Caco-2 (cell line): Measurements from ENCODE around the gene TLN1. TPM values are rescaled to one million over a fixed set of nuclear protein-coding genes. Genes with fewer than 3 reads are reported as not detected.

ENCODE experiments used
- BruUV-seq: library from RNA; stranded (reverse); fragments of 400-500 nt; replicated peaks from 2 replicates; lab custom pipeline; 2021; lab: Mats Ljungman, UMichigan
- CTCF ChIA-PET: fragments of 300-600 bp; sonication (Branson Sonifier 250); formaldehyde crosslinking; loops from one replicate; lab custom pipeline; 2022; ENCODE audit warnings: antibody characterized with exemption; lab: Charles Lee
- POLR2A ChIA-PET: fragments of 300-600 bp; sonication (Branson Sonifier 250); formaldehyde crosslinking; loops from one replicate; lab custom pipeline; 2022; ENCODE audit warnings: antibody characterized with exemption; lab: Charles Lee
- DNase-seq, 2 experiments: peaks; one replicate each; pipeline versions ENCODE4 v3.0.0 to v3.0.0-alpha.2; 2020 to 2022
- H3K27me3 ChIP-seq: replicated peaks from 2 replicates; pipeline ENCODE4 v1.6.0; 2011; ENCODE audit warnings: low read length; ENCODE audit not compliant: control insufficient read depth, insufficient read depth
- H3K36me3 ChIP-seq: 2 replicates; pipeline ENCODE4 v1.5.1; 2011; ENCODE audit warnings: low read length; ENCODE audit not compliant: control insufficient read depth, insufficient read depth
- H3K4me1 ChIP-seq: fragments of 250-450 bp; sonication (Bioruptor Pico); 2 replicates; pipeline ENCODE4 v1.5.1; 2020; ENCODE audit warnings: mild to moderate bottlenecking
- H3K4me3 ChIP-seq: 2 replicates; pipeline ENCODE4 v1.5.1; 2011; ENCODE audit warnings: low read depth, mild to moderate bottlenecking, control low read depth, low read length
- H3K9me3 ChIP-seq: fragments of 250-450 bp; sonication (Bioruptor Pico); 2 replicates; pipeline ENCODE4 v1.5.1; 2020; ENCODE audit warnings: mild to moderate bottlenecking, moderate library complexity
- H3K27ac Mint-ChIP-seq: one replicate; pipeline ENCODE4 v1.8.0; 2022; ENCODE audit warnings: mixed read lengths; ENCODE audit not compliant: unreplicated experiment
- H3K27me3 Mint-ChIP-seq: one replicate; pipeline ENCODE4 v1.8.0; 2022; ENCODE audit warnings: mixed read lengths; ENCODE audit not compliant: insufficient read depth, unreplicated experiment
- H3K36me3 Mint-ChIP-seq: one replicate; pipeline ENCODE4 v1.8.0; 2022; ENCODE audit warnings: mild to moderate bottlenecking, mixed read lengths; ENCODE audit not compliant: insufficient read depth, unreplicated experiment
- H3K4me1 Mint-ChIP-seq: one replicate; pipeline ENCODE4 v1.8.0; 2022; ENCODE audit warnings: low read depth, mixed read lengths; ENCODE audit not compliant: unreplicated experiment
- H3K4me3 Mint-ChIP-seq: one replicate; pipeline ENCODE4 v1.8.0; 2022; ENCODE audit warnings: mild to moderate bottlenecking, moderate library complexity, mixed read lengths; ENCODE audit not compliant: unreplicated experiment
- H3K9me3 Mint-ChIP-seq: one replicate; pipeline ENCODE4 v1.8.0; 2022; ENCODE audit warnings: mixed read lengths; ENCODE audit not compliant: unreplicated experiment
- CTCF ChIP-seq, 2 experiments: fragments of 200-600 bp in 1 of 2; IDR thresholded peaks; 1 replicate in 1 of 2; 2 replicates in 1 of 2; pipeline versions ENCODE4 v1.5.1 to v1.8.0; 2011 to 2022; ENCODE audit warnings: antibody characterized with exemption in 1 of 2, control low read depth in 1 of 2, inconsistent platforms in 1 of 2, low read depth in 1 of 2, low read length in 1 of 2, mild to moderate bottlenecking in 1 of 2, moderate library complexity in 1 of 2; ENCODE audit not compliant: insufficient read depth in 1 of 2, severe bottlenecking in 1 of 2, unreplicated experiment in 1 of 2
- intact Hi-C: fragments of 100-400 bp; cut with micrococcal nuclease; formaldehyde crosslinking; loops from one replicate; pipeline ENCODE4 v1.10.0; 2022; ENCODE audit not compliant: unreplicated experiment
- total RNA-seq: library from RNA; stranded (reverse); gene quantifications from 2 replicates; pipeline ENCODE4 v1.2.3, GENCODE V29; 2022

The TLN1 gene
- total RNA-seq, 1 experiment from 2014 or later = 147 TPM

GRCh38 chr9:35713578-35713977 is 18.4 kb downstream of the TLN1 start:
- H3K4me3 Mint-ChIP-seq = no peak overlapping the region
- H3K27ac Mint-ChIP-seq = no peak overlapping the region
- Histone ChIP-seq H3K36me3 (peaks cover 6% of the 10 kb centered on the region), H3K9me3 (no peaks in the 10 kb centered on the region), H3K4me1 (no peaks in the 10 kb centered on the region), H3K4me3 (no peak overlapping the region), H3K27me3 (no peaks in the 10 kb centered on the region)
- H3K9me3 Mint-ChIP-seq = no peaks in the 10 kb centered on the region
- H3K36me3 Mint-ChIP-seq = peaks cover 61% of the 10 kb centered on the region
- intact Hi-C loops = no loop called here
- no peak for TF ChIP-seq CTCF (IDR thresholded peaks at IDR 0.05; ENCODE audit: insufficient read depth in 1 of 2, low read depth in 1 of 2, low read length in 1 of 2, severe bottlenecking in 1 of 2, unreplicated experiment in 1 of 2)
- no TSS peak for BruUV-seq
- no peak for DNase-seq
- H3K27me3 Mint-ChIP-seq = no peaks in the 10 kb centered on the region
- ChIA-PET CTCF (interaction anchor here (1.0 kb wide), 1 partner anchor 14 kb away, joined by 4 read pairs; no protein-coding TSS in a partner anchor), POLR2A (no interaction called here)
- H3K4me1 Mint-ChIP-seq = no peaks in the 10 kb centered on the region

GRCh38 chr9:35712762-35713400 is 19.1 kb downstream of the TLN1 start:
- DNase-seq = no peak
- Histone ChIP-seq H3K27me3 (no peaks in the 10 kb centered on the region), H3K36me3 (peaks cover 7% of the 10 kb centered on the region), H3K4me1 (no peaks in the 10 kb centered on the region), H3K4me3 (no peak overlapping the region), H3K9me3 (no peaks in the 10 kb centered on the region)
- Mint-ChIP-seq H3K4me1 (no peaks in the 10 kb centered on the region), H3K9me3 (no peaks in the 10 kb centered on the region), H3K27me3 (no peaks in the 10 kb centered on the region), H3K36me3 (peaks cover 66% of the 10 kb centered on the region), H3K27ac (no peak overlapping the region), H3K4me3 (no peak overlapping the region)
- POLR2A ChIA-PET = no interaction called here
- no TSS peak for BruUV-seq
- peak in 1 of 2 experiments; percentile 23 for TF ChIP-seq CTCF (IDR thresholded peaks at IDR 0.05; ENCODE audit: insufficient read depth in 1 of 2, low read depth in 1 of 2, low read length in 1 of 2, severe bottlenecking in 1 of 2, unreplicated experiment in 1 of 2)
- CTCF ChIA-PET = interaction anchor here (0.6 to 1.0 kb wide), 2 partner anchors 15 to 48 kb away, joined by 3 to 4 read pairs; no protein-coding TSS in a partner anchor
- intact Hi-C loops = no loop called here

GRCh38 chr9:35711501-35712428 is 20.2 kb downstream of the TLN1 start:
- CTCF ChIA-PET = interaction anchor here (0.6 to 0.7 kb wide), 2 partner anchors 47 to 51 kb away, joined by 3 read pairs; no protein-coding TSS in a partner anchor
- Mint-ChIP-seq H3K4me3 (no peak overlapping the region), H3K27me3 (no peaks in the 10 kb centered on the region), H3K36me3 (peaks cover 74% of the 10 kb centered on the region), H3K4me1 (no peaks in the 10 kb centered on the region), H3K9me3 (no peaks in the 10 kb centered on the region), H3K27ac (no peak overlapping the region)
- no TSS peak for BruUV-seq
- intact Hi-C loops = no loop called here
- H3K4me3 ChIP-seq = no peak overlapping the region
- POLR2A ChIA-PET = interaction anchor here (1.1 kb wide), 1 partner anchor 16 kb away, joined by 3 read pairs; no protein-coding TSS in a partner anchor
- H3K9me3 ChIP-seq = no peaks in the 10 kb centered on the region
- H3K36me3 ChIP-seq = peaks cover 6% of the 10 kb centered on the region
- TF ChIP-seq CTCF (IDR thresholded peaks at IDR 0.05; ENCODE audit: insufficient read depth in 1 of 2, low read depth in 1 of 2, low read length in 1 of 2, severe bottlenecking in 1 of 2, unreplicated experiment in 1 of 2) = no peak
- no peaks in the 10 kb centered on the region for H3K27me3 ChIP-seq
- DNase-seq = no peak
- no peaks in the 10 kb centered on the region for H3K4me1 ChIP-seq
